Right atrium auricular region (tissue), 2 donors: Measurements from ENCODE around the gene ATP11A. TPM values are rescaled to one million over a fixed set of nuclear protein-coding genes. Genes with fewer than 3 reads are reported as not detected.
"Not testable (repeated sequence)": the region's sequence is repeated elsewhere in the genome, so short reads cannot be mapped to it uniquely, and the experiment has no call there.

Source experiments
- DNase-seq: peaks from one replicate; pipeline ENCODE4 v3.0.0-alpha.2; 2019; ENCODE audit warnings: low spot score
- H3K27ac ChIP-seq, 2 donors: fragments of 200-600 bp; sonication (generic); 1 replicate in 1 of 2; 2 replicates in 1 of 2; pipeline ENCODE4 v1.5.1; 2016 to 2019
- H3K27me3 ChIP-seq, 2 donors: fragments of 200-600 bp; sonication (generic); one replicate each; pipeline versions ENCODE4 v1.5.1 to v1.6.0; 2017 to 2019
- H3K36me3 ChIP-seq: fragments of 200-600 bp; sonication (generic); one replicate; pipeline ENCODE4 v1.5.1; 2016
- H3K4me1 ChIP-seq, 2 donors: fragments of 200-600 bp; sonication (generic); one replicate each; pipeline versions ENCODE4 v1.5.1 to v1.6.0; 2017 to 2019
- H3K4me3 ChIP-seq, 2 donors: fragments of 200-600 bp; sonication (generic); 1 replicate in 1 of 2; 2 replicates in 1 of 2; pipeline ENCODE4 v1.5.1; 2017 to 2019; ENCODE audit warnings: mild to moderate bottlenecking in 1 of 2, moderate library complexity in 1 of 2
- H3K9me3 ChIP-seq, 2 donors: fragments of 200-600 bp; sonication (generic); one replicate each; pipeline ENCODE4 v1.5.1; 2019
- total RNA-seq, 2 donors: library from RNA; depleted of rRNA; stranded (reverse); fragments of >200 nt; gene quantifications; one replicate each; pipeline ENCODE4 v1.1.0, GENCODE V29; 2016
- TF ChIP-seq, protein P1 (sequence below), 2 donors: fragments of 200-600 bp; sonication (generic); IDR thresholded peaks; one replicate each; pipeline ENCODE4 v1.5.1; 2019; ENCODE audit warnings: antibody characterized with exemption in 2 of 2

ATP11A gene
- total RNA-seq, 2 donors from 2014 or later = 31.8 to 48.6 TPM

DNA sequence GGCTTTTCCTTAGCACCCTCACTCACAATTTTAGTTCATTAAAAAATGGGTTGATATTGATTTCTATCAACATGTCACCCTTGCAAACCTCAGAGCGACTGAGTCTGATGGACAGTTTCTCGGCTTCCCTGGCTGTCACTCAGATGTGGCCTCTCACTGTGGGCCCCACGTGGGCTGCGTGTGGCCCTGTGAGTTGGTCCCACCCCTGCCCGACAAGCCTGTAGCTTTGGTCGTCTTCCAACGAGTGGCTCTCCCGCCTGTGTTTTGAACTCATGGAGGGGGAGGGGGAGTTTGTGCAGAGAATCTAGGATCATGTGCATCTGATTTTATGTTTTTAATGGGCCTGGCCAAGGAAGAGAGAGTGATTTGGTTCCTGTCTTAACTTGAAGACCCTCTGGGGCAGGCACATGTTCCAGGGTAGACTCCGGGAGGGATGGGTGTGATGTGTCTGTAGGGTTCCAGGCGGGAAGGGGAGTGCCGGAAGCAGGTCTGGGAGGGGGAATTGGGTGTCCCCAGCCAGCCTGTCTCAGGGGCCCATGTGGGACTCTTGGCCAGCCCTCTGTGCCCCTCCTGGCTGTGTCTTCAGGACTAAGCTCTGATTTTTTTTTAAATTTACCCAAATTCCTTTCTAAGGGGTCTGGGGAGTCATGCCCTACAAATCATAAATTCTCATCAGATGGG, 18.9 kb downstream of the ATP11A start:
- TF ChIP-seq, protein P1, sequence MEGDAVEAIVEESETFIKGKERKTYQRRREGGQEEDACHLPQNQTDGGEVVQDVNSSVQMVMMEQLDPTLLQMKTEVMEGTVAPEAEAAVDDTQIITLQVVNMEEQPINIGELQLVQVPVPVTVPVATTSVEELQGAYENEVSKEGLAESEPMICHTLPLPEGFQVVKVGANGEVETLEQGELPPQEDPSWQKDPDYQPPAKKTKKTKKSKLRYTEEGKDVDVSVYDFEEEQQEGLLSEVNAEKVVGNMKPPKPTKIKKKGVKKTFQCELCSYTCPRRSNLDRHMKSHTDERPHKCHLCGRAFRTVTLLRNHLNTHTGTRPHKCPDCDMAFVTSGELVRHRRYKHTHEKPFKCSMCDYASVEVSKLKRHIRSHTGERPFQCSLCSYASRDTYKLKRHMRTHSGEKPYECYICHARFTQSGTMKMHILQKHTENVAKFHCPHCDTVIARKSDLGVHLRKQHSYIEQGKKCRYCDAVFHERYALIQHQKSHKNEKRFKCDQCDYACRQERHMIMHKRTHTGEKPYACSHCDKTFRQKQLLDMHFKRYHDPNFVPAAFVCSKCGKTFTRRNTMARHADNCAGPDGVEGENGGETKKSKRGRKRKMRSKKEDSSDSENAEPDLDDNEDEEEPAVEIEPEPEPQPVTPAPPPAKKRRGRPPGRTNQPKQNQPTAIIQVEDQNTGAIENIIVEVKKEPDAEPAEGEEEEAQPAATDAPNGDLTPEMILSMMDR (IDR thresholded peaks at IDR 0.05) = no peak
- Histone ChIP-seq H3K27me3 (no peaks in the 10 kb centered on the region), H3K9me3 (no peaks in the 10 kb centered on the region), H3K4me1 (peaks cover 0 to 46% of the 10 kb centered on the region in 2 donors), H3K4me3 (no peak overlapping the region), H3K36me3 (no peaks in the 10 kb centered on the region), H3K27ac (peak overlapping the region in 1 of 2 donors; percentile 89)
- DNase-seq = no peak

GRCh38 chr13:112709316-112709715, 19.5 kb downstream of the ATP11A start:
- DNase-seq, H3K36me3 ChIP-seq: not testable (repeated sequence)
- H3K4me1 ChIP-seq = peaks cover 0 to 40% of the 10 kb centered on the region in 2 donors

DNA sequence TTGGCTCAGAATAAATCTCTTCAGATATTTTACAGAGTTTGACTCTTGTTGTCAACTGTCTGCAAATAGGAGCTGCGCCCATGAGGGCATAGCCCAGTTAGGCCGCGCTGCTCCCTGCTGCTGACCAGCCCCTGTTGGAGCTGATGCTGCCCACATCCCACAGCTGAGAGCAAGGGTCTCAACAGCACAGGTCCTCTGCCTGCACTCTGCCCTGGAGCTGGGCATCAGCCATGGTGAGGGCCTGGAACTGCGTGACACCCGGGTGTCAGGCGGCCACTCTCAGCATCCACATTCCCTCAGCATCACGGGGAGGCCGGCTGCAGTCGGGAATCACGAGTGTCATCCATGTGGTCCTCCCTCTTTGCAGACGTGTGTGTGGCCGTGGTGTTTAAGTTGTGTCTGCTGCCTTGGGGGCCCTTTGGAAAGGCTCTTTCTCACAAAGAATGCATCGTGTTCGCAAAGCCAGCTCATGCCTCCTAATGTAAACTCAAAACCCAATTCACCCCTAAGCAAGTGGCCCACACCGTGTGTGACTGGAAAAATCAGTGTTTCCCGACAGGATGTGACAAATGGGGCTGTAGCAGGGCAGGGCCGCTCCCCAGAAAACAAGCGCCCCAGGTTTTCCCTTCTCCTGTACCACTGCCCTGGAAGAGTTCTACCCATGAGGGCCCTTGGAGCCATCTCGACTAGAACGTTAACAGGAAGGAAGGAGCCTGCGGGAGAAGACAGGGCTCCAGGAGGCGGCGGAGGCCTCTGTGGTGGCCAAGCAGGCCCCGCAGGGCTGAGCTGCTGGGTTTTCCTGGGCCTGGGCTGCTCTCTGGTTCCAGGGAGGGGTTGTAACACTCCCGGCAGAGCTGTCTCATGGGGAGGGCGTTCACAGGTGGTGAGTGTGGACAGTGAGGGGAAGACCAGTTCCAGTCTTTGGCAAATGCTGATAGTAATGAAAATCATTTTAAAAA, 20.3 kb downstream of the ATP11A start:
- Histone ChIP-seq H3K9me3 (no peaks in the 10 kb centered on the region), H3K27me3 (no peaks in the 10 kb centered on the region), H3K4me1 (peaks cover 0 to 35% of the 10 kb centered on the region in 2 donors), H3K27ac (peak overlapping the region; percentile 89 to 93), H3K36me3 (no peaks in the 10 kb centered on the region), H3K4me3 (no peak overlapping the region)
- DNase-seq = no peak
- TF ChIP-seq, protein P1 (IDR thresholded peaks at IDR 0.05) = no peak

More at GRCh38 chr13:112709316-112709715, 19.5 kb downstream of the ATP11A start:
- H3K4me3 ChIP-seq, H3K27me3 ChIP-seq, H3K9me3 ChIP-seq: not testable (repeated sequence)
- peak overlapping the region; percentile 89 to 93 for H3K27ac ChIP-seq

DNA sequence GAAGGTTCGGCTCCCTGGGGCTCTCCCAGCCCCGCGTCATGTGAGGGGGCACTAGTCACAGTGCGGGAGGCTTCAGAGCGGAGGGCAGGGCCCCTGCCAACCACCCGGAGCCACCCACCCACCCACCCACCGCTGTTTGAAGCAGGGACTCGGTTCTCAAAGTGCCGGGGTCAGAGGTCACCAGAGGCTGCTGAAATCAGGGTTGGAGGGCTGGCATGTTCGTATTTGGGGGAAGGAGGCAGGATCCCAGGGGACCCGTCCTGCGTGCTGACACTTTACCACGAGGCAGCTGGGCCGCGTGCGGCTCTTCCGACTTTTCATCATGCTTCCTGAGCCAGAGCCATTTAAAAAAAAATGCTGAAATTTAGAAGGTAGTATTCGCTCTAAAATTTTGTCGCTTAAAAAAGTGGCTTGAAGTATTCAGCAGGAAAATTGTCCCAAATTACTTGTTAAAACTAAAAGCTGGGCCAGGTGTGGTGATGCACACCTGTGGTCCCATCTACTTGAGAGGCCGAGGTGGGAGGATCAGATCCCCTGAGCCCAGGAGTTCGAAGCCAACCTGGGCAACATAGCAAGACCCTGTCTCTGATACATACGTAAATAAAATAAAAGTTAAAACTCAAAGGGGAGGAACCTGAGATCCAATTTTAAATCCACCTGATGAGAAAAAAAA, 21.2 kb downstream of the ATP11A start:
- Histone ChIP-seq H3K4me3 (peak overlapping the region; percentile 5 to 26), H3K27ac (peak overlapping the region; percentile 89 to 93), H3K27me3 (no peaks in the 10 kb centered on the region), H3K9me3 (no peaks in the 10 kb centered on the region), H3K4me1 (peaks cover 0 to 41% of the 10 kb centered on the region in 2 donors), H3K36me3 (no peaks in the 10 kb centered on the region)
- TF ChIP-seq, protein P1 (IDR thresholded peaks at IDR 0.05) = no peak
- no peak for DNase-seq

GRCh38 chr13:112711528-112712265, 21.9 kb downstream of the ATP11A start:
- Histone ChIP-seq H3K27me3 (no peaks in the 10 kb centered on the region), H3K27ac (peak overlapping the region; percentile 89 to 93), H3K9me3 (no peaks in the 10 kb centered on the region), H3K36me3 (no peaks in the 10 kb centered on the region), H3K4me1 (peaks cover 0 to 45% of the 10 kb centered on the region in 2 donors), H3K4me3 (peak overlapping the region; percentile 5 to 26)
- TF ChIP-seq, protein P1 (IDR thresholded peaks at IDR 0.05) = peak in 1 of 2 donors; percentile 24
- DNase-seq = peak; percentile 94
